ENCODE measurements around the gene CAMK2B.

The CAMK2B gene

DNA sequence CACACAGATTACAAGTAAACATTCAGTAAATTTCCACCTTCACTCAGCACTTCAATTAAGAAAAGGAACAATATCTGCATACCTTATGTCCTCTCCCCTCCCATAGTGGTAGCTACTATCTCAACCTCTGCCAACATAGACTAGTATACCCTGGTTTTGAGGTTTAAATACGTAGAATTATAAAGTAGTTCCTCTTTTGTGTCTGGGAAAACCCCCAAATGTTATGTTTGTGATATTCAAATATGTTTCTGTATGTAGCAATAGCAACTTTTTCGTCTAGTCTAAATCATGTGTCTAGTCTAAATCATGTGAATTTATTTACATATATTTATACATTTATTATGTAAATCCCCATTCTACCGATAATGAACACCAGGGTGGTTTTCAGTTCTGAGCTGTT is 13.2 kb upstream of the CAMK2B start:
- H3K4me3 Mint-ChIP-seq = no peak overlapping the region
- H3K4me1 Mint-ChIP-seq (ENCODE audit: low read depth) = no peaks in the 10 kb centered on the region
- H3K36me3 Mint-ChIP-seq = peaks cover 4% of the 10 kb centered on the region
- no peak overlapping the region for H3K27ac Mint-ChIP-seq
- no peaks in the 10 kb centered on the region for H3K27me3 Mint-ChIP-seq
- H3K9me3 Mint-ChIP-seq (ENCODE audit: low read depth) = peaks cover 12% of the 10 kb centered on the region

DNA sequence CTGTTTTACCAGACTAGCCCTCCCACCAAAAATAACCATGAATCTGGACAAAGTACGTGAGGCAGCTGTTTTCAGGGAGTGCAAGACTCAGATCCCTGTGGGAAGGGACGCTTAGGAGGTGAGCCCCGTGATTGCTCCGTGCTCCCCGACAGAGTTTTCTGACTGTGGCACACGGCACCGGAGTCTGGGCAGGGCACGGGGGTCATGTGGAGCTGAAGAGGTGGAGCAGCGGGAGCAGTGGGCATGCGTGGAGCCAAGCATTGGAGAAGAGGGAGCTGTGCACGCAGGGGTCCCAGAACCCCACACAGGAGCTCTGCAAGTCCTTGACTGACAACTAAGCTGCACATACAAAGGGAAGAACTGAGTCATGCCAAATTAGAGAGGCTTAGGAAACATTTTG is 11.1 kb upstream of the CAMK2B start:
- Mint-ChIP-seq H3K36me3 (peaks cover 4% of the 10 kb centered on the region), H3K9me3 (ENCODE audit: low read depth) (peaks cover 12% of the 10 kb centered on the region), H3K4me3 (no peak overlapping the region), H3K27me3 (no peaks in the 10 kb centered on the region), H3K4me1 (ENCODE audit: low read depth) (no peaks in the 10 kb centered on the region), H3K27ac (no peak overlapping the region)

DNA sequence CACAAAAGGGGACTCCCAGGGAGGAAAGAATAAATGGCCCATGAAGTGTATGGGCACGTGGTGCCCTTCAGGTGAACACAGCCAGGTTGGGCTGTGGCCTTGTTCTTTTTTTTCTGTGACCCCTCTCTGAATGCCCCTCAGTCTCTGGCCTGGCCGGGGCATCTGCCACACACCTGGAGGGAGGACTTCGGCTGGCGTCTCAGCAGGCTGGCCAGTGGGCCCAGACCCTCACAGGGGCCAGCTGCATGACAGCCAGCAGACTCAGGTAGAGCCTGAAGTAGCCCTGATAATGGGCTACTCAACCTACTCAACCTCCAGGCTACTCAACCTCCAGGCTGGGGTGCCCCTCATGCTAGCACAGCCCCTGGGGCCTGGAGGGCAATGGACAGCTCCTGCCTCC is 9.8 kb upstream of the CAMK2B start:
- H3K9me3 Mint-ChIP-seq (ENCODE audit: low read depth) = peaks cover 12% of the 10 kb centered on the region

DNA sequence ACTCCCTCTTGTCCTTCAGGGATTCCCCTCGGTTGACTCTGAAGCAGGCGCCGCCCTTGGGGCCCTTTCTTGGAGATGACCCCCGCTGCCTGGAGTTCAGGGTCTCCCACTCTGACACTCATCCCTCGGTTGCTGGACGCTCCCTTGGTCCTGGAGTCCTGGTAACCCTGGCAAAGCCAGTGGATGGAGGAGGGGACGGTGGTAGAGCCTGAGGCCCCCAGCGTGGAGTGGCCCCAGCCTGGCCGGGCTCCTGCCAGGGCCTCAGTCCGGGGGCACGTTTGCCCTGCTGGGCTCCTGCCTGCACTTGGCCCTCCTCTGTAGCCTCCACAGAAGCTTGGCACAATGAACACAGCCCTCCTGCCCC is 9.3 kb upstream of the CAMK2B start:
- peaks cover 4% of the 10 kb centered on the region for H3K36me3 Mint-ChIP-seq
- no peaks in the 10 kb centered on the region for H3K4me1 Mint-ChIP-seq (ENCODE audit: low read depth)
- H3K27me3 Mint-ChIP-seq = no peaks in the 10 kb centered on the region
- H3K4me3 Mint-ChIP-seq = no peak overlapping the region
- peaks cover 12% of the 10 kb centered on the region for H3K9me3 Mint-ChIP-seq (ENCODE audit: low read depth)
- H3K27ac Mint-ChIP-seq = no peak overlapping the region

More for the DNA sequence above, 9.8 kb upstream of the CAMK2B start:
- no peak overlapping the region for H3K4me3 Mint-ChIP-seq
- peaks cover 4% of the 10 kb centered on the region for H3K36me3 Mint-ChIP-seq
- H3K27me3 Mint-ChIP-seq = no peaks in the 10 kb centered on the region
- H3K27ac Mint-ChIP-seq = no peak overlapping the region
- H3K4me1 Mint-ChIP-seq (ENCODE audit: low read depth) = no peaks in the 10 kb centered on the region

DNA sequence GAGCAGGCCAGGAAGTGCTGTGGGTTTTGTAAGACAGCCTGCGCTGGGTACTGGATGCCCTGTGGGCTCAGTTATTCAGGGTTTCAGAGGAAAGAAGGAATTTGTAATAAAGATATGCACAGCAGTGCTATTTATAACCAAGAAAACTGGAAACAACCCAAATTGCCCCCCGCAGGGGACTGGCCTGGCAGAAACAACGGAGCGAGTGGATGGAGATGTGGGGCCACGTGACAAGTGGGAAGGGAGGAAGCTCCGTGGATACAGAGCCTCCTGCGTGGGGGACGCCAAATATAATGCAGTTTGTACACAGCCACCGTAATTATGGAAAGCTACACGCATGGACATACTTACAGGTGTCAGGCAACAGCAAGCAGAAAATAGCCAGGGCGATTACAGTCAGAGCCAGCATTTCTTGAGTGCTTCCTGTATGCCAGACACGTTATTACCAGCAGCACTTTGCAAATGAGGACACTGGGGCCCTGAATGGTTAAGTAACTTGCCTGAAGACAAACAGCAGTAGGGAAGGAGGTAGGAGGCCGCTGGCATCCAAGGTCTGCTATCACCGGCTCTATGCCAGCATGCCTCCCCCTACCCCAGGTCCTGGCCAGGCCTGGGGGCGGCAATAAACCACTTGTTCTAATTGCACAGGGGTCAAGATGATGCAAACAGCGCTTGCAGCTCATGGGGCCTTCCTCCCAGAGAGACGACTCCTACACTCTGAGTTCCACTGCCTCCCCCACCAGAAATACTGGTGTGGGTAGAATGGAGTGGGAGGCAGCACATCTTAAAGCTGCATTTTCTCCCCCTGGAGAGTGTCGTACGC is 8.7 kb upstream of the CAMK2B start:
- Mint-ChIP-seq H3K4me1 (ENCODE audit: low read depth) (no peaks in the 10 kb centered on the region), H3K9me3 (ENCODE audit: low read depth) (peaks cover 12% of the 10 kb centered on the region), H3K36me3 (peaks cover 4% of the 10 kb centered on the region)

DNA sequence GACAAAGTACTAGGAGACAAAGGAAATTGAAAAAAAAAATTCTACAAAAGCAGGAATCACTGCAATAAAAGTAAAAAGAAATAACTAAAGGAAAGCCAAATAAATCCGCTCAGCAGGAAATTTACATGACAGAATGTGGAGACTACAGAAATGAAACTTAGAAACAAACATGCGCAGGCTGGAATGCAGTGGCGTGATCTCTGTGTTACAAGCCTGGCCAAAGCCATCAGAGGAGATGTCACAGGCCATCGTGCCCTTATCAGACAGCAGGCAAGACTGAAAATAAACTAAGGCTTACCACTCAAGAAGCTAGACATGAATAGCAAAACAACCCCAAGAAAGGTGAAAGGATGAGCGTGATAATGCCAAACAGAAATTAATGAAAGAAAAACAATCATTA is 6.3 kb upstream of the CAMK2B start:
- Mint-ChIP-seq H3K36me3 (peaks cover 7% of the 10 kb centered on the region), H3K4me3 (no peak overlapping the region), H3K27ac (no peak overlapping the region), H3K9me3 (ENCODE audit: low read depth) (no peaks in the 10 kb centered on the region), H3K27me3 (peaks cover 3% of the 10 kb centered on the region), H3K4me1 (ENCODE audit: low read depth) (no peaks in the 10 kb centered on the region)

More for the DNA sequence above, 8.7 kb upstream of the CAMK2B start:
- Mint-ChIP-seq H3K27ac (no peak overlapping the region), H3K27me3 (no peaks in the 10 kb centered on the region), H3K4me3 (no peak overlapping the region)

DNA sequence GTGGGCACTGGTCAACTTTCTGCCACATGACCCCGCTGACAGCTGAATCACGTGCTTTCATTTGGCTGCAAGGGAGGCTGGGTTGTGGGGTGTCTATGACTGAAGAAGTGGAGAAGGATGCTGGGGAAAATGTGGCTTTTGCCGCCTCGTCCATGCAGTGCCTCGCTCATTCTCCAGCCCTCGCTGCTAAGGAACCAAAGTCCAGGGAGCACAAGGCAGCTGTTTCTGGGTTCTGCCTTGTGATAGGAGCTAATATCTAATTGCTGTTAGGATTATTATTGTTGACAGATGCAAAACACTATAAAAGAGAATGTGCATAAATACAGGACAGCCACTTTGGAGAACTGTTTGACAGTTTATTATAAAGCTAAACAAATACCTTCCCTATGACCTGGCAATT is 4.9 kb upstream of the CAMK2B start:
- Mint-ChIP-seq H3K4me3 (no peak overlapping the region), H3K9me3 (ENCODE audit: low read depth) (no peaks in the 10 kb centered on the region), H3K4me1 (ENCODE audit: low read depth) (peaks cover 4% of the 10 kb centered on the region), H3K36me3 (peaks cover 4% of the 10 kb centered on the region), H3K27ac (no peak overlapping the region), H3K27me3 (peaks cover 7% of the 10 kb centered on the region)

DNA sequence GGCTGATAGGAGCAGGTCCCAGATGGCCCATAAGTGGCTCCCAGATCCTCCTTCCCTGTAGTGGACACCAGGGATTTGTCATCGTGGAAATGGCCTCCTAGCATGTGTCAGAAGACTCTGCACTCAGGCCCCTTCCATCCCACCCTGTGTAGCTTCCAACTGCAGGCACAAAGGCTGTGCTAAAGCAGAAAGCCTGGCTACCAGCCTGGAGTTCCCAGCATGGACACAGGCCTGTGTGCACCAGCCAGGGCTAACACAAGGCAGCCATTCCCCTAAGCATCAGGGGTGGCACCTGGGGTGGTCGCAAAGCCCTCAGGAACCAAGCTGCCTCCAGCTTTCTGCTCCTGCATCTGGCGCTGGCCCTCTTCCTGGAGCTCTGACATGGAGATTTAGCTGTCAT is 4.5 kb upstream of the CAMK2B start:
- peaks cover 4% of the 10 kb centered on the region for H3K36me3 Mint-ChIP-seq
- H3K4me3 Mint-ChIP-seq = no peak overlapping the region
- H3K27ac Mint-ChIP-seq = no peak overlapping the region
- H3K9me3 Mint-ChIP-seq (ENCODE audit: low read depth) = no peaks in the 10 kb centered on the region
- H3K27me3 Mint-ChIP-seq = peaks cover 7% of the 10 kb centered on the region
- peaks cover 4% of the 10 kb centered on the region for H3K4me1 Mint-ChIP-seq (ENCODE audit: low read depth)

DNA sequence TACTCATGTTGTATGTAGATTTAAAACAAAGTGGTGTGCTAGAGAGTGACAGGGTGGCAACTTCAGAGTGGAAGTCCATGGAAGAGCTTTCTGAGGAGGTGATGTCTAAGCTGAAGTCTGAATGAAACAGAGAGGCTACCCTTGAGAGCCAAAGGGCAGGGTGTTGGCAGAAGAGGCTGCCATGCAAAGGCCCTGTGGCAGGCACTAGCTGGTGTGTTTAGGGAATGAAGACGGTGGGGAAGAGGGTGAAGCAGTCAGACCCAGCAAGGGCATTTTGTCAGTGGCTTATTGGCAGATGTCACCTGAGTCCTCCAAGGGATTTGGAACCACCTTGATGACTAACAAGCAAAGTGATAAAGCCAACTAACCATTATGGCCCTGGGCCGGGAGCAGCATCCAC is 3.7 kb upstream of the CAMK2B start:
- H3K27ac Mint-ChIP-seq = no peak overlapping the region
- peaks cover 11% of the 10 kb centered on the region for H3K27me3 Mint-ChIP-seq
- peaks cover 8% of the 10 kb centered on the region for H3K4me1 Mint-ChIP-seq (ENCODE audit: low read depth)
- peaks cover 4% of the 10 kb centered on the region for H3K36me3 Mint-ChIP-seq
- H3K9me3 Mint-ChIP-seq (ENCODE audit: low read depth) = no peaks in the 10 kb centered on the region
- H3K4me3 Mint-ChIP-seq = no peak overlapping the region

DNA sequence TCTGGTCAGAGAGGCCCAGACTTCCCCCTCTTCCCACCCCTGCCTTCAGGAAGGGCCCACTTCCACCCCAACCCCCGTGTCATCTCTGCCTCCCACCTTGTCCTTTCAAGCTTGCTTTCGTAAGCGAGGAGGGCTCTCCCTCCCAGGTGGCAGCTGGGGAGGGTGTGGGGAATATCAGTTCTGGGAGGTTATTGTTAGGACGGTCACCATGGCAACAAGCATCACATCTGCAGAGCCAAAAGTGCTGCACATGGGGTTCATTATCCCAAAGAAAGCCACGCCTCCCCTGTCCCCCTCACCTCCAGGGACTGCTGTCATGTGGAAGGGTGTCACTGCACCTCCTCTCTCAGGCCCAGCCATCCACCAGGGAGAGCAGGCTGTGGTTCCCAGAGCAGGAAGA is 2.6 kb upstream of the CAMK2B start:
- Mint-ChIP-seq H3K4me1 (ENCODE audit: low read depth) (peaks cover 8% of the 10 kb centered on the region), H3K36me3 (peaks cover 4% of the 10 kb centered on the region), H3K4me3 (no peak overlapping the region), H3K27me3 (peaks cover 18% of the 10 kb centered on the region), H3K27ac (no peak overlapping the region), H3K9me3 (ENCODE audit: low read depth) (no peaks in the 10 kb centered on the region)

DNA sequence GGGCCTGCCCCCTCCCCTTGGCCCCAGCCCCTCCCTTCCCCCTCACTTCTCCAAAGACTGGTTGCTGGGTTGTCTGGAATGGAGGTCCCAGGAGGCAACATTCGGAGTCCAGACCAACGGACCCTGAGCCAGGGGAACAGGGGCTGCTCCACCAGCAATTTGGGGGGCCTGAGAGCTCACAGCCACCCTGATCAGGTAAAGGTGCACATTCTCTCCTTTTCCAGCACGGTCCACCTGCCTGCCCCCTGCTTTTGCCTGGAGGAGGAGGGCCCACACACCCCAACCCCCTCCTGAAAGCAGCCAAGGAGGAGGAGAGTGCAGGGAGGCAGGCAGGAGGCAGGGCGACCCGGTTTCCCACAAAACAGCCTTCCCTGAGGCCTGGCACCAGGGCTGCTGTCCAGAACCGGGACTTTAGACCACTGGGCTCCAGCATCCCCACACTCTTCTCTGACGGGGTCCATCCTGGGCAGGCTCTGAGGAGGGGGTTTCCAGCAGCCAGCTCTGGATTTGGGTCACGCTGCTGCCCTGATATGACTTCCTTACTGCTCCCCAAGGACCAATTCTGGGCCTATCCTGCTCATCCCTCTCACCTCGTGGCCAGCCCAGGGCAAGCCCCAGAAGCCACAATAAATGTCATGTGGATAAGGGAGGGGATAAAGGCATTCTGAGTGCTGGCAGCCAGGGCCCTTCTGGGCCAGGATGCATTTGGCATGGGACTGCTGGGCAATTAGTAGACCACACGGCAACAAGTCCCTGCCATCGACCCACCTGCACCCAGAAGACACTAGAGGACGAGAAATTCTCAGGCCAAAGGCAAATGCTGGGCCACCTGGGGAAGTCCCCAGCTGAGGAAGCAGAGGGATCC is 1.1 kb upstream of the CAMK2B start:
- H3K4me3 Mint-ChIP-seq = peak overlapping the region; percentile 48
- no peaks in the 10 kb centered on the region for H3K9me3 Mint-ChIP-seq (ENCODE audit: low read depth)
- H3K27me3 Mint-ChIP-seq = peaks cover 18% of the 10 kb centered on the region
- H3K27ac Mint-ChIP-seq = no peak overlapping the region
- H3K36me3 Mint-ChIP-seq = peaks cover 4% of the 10 kb centered on the region
- H3K4me1 Mint-ChIP-seq (ENCODE audit: low read depth) = peaks cover 8% of the 10 kb centered on the region

DNA sequence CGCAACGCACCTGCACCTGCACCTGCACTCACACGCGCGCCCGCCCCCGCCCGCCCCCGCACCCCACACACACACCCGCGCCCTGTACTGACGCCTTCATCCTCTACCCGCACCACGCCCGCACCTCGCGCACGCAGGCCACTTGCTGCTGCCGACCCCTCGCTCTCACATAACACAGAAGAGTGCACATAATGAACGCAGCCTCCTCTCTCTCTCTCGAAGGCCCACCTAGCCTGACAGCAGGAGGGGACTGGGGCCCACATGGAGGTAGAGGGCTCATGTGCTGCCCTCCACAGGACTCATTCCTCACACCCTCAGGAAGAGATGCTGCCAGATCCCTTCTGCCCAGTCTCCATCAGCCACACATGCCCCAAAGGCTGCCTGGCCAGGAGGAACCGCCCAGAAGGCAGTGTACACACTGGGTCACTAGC is 432 bp upstream of the CAMK2B start:
- H3K4me1 Mint-ChIP-seq (ENCODE audit: low read depth) = peaks cover 8% of the 10 kb centered on the region
- H3K27ac Mint-ChIP-seq = no peak overlapping the region
- peaks cover 18% of the 10 kb centered on the region for H3K27me3 Mint-ChIP-seq
- peak overlapping the region; percentile 90 for H3K4me3 Mint-ChIP-seq
- peaks cover 4% of the 10 kb centered on the region for H3K36me3 Mint-ChIP-seq
- no peaks in the 10 kb centered on the region for H3K9me3 Mint-ChIP-seq (ENCODE audit: low read depth)

DNA sequence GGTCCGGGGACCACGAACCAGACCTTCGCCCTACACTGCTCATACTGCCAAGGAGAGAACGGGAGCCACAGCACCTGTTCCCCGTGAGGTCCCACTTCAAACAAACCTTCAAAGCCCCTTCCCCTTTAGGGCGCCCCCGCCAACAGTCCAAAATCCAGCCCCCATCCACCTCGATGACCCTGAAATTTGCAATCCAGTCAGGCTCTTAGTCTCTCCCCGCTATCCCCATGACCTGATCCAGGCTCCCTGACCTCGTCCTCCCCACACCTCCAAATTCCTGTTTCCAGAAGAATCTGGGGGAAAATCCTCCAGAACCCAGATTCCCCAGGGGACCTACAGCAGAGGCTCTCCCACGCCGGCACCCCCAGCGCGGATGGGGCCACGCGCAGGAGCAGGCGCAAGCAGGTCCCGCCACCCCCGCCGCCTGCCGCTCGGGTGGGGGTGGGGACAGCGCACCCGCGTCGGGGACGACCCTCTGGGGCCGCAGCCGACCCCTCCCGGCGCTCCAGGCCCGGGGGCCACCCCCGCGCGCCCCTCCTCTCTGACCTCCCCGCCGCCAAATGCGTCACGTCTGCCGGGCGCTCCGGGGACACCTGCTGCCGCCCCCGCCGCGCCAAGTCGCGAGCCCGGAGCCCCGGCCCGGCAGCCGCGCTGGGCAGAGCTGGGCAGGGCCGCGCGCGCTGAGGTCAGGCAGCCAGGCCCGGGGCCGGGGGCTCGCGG is 753 bp downstream of the CAMK2B start:
- Mint-ChIP-seq H3K27me3 (peaks cover 18% of the 10 kb centered on the region), H3K27ac (no peak overlapping the region), H3K9me3 (ENCODE audit: low read depth) (no peaks in the 10 kb centered on the region), H3K4me3 (peak overlapping the region; percentile 72), H3K4me1 (ENCODE audit: low read depth) (peaks cover 8% of the 10 kb centered on the region), H3K36me3 (peaks cover 4% of the 10 kb centered on the region)

DNA sequence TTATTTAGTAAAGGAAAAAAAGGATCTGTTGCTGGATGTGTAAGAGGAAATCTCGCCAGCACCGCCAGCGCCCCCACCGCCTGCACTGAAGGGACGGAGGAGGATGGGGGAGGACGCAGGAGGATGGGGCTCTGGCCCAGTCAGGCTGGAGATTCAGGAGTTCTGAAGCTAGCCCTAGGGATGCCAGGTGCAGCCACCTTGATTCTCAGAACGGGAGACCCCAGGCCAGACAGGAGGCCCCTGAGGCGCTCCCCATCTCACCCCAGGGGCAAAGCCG is 1.3 kb downstream of the CAMK2B start:
- Mint-ChIP-seq H3K4me1 (ENCODE audit: low read depth) (peaks cover 8% of the 10 kb centered on the region), H3K4me3 (peak overlapping the region; percentile 72), H3K9me3 (ENCODE audit: low read depth) (no peaks in the 10 kb centered on the region), H3K36me3 (peaks cover 4% of the 10 kb centered on the region), H3K27me3 (peaks cover 18% of the 10 kb centered on the region), H3K27ac (no peak overlapping the region)

Data from activated naive CD8-positive, alpha-beta T cell (primary cell).